Keratinocyte (primary cell): Measurements from ENCODE around the gene HEBP2. TPM values are rescaled to one million over a fixed set of nuclear protein-coding genes. Genes with fewer than 3 reads are reported as not detected.

ENCODE experiments used
- DNase-seq: peaks from one replicate; pipeline ENCODE4 v3.0.0-alpha.2; 2011; ENCODE audit warnings: low read depth, missing footprints, low spot score
- FAIRE-seq: peaks from 2 replicates; lab custom pipeline; 2011; peaks lifted over from hg19 to GRCh38; lab: Jason Lieb, UNC
- H2AFZ ChIP-seq: 2 replicates; pipeline ENCODE4 v1.6.0; 2012; ENCODE audit warnings: low read length, control low read depth, inconsistent platforms; ENCODE audit not compliant: control insufficient read depth
- H3K27ac ChIP-seq: 2 replicates; pipeline ENCODE4 v1.5.1; 2011; ENCODE audit warnings: low read length; ENCODE audit not compliant: control insufficient read depth, insufficient read depth
- H3K27me3 ChIP-seq: 3 replicates; pipeline ENCODE4 v1.6.0; 2011; ENCODE audit warnings: low read length; ENCODE audit not compliant: control insufficient read depth, insufficient read depth; ENCODE audit errors: extremely low read depth
- H3K36me3 ChIP-seq, 2 experiments: 2 replicates in 1 of 2; 3 replicates in 1 of 2; pipeline ENCODE4 v1.5.1; 2011; ENCODE audit warnings: low read length in 2 of 2, mild to moderate bottlenecking in 1 of 2; ENCODE audit not compliant: control insufficient read depth in 2 of 2, insufficient read depth in 2 of 2; ENCODE audit errors: extremely low read depth in 1 of 2
- H3K4me1 ChIP-seq: 3 replicates; pipeline ENCODE4 v1.5.1; 2011; ENCODE audit warnings: low read length; ENCODE audit not compliant: control insufficient read depth, insufficient read depth; ENCODE audit errors: extremely low read depth
- H3K4me2 ChIP-seq: 3 replicates; pipeline ENCODE4 v1.6.0; 2011; ENCODE audit warnings: low read depth, low read length; ENCODE audit not compliant: control insufficient read depth, insufficient read depth; ENCODE audit errors: extremely low read depth
- H3K4me3 ChIP-seq, 3 experiments: fragments of 200-600 bp in 1 of 3; sonication (generic) in 1 of 3; 2 replicates in 2 of 3; 3 replicates in 1 of 3; pipeline ENCODE4 v1.5.1; 2011 to 2016; ENCODE audit warnings: low read length in 3 of 3, mild to moderate bottlenecking in 3 of 3, control low read depth in 2 of 3, inconsistent platforms in 1 of 3, low read depth in 1 of 3, mixed read lengths in 1 of 3, mixed run types in 1 of 3, moderate library complexity in 1 of 3; ENCODE audit not compliant: control insufficient read depth in 2 of 3, insufficient read depth in 2 of 3; ENCODE audit errors: extremely low read depth in 1 of 3
- H3K79me2 ChIP-seq: 2 replicates; pipeline ENCODE4 v1.6.0; 2012; ENCODE audit warnings: low read length; ENCODE audit not compliant: control insufficient read depth, insufficient read depth
- H3K9ac ChIP-seq: 3 replicates; pipeline ENCODE4 v1.6.0; 2011; ENCODE audit warnings: low read length; ENCODE audit not compliant: control insufficient read depth, insufficient read depth; ENCODE audit errors: extremely low read depth
- H3K9me1 ChIP-seq: 3 replicates; pipeline ENCODE4 v1.6.0; 2011; ENCODE audit warnings: low read length; ENCODE audit not compliant: control insufficient read depth, insufficient read depth; ENCODE audit errors: extremely low read depth
- H3K9me3 ChIP-seq: 2 replicates; pipeline ENCODE4 v1.5.1; 2012; ENCODE audit warnings: low read depth, low read length; ENCODE audit not compliant: control insufficient read depth
- H4K20me1 ChIP-seq: 3 replicates; pipeline ENCODE4 v1.6.0; 2011; ENCODE audit warnings: low read length; ENCODE audit not compliant: control insufficient read depth, insufficient read depth; ENCODE audit errors: extremely low read depth
- EZH2 ChIP-seq: IDR thresholded peaks from one replicate; pipeline ENCODE4 v1.6.1; 2012; ENCODE audit warnings: inconsistent platforms, mild to moderate bottlenecking, low read length, moderate library complexity
- dilution Hi-C: fragments of 300-500 bp; cut with MboI; formaldehyde crosslinking; loops from one replicate; pipeline ENCODE4 v1.7.0; 2020; ENCODE audit warnings: low sequenced_read_pairs; ENCODE audit not compliant: extremely low pct_ligation_motif_present
- polyA plus RNA-seq, 5 experiments: library from polyadenylated mRNA; depleted of rRNA in 3 of 5; stranded (reverse) in 3 of 5; stranded (forward) in 1 of 5; unstranded in 1 of 5; fragments of >200 nt; gene quantifications; 1 replicate in 1 of 5; 2 replicates in 3 of 5; 3 replicates in 1 of 5; pipeline versions ENCODE4 v1.2.1 to v1.2.3, GENCODE V29; 2011 to 2012; ENCODE audit warnings: missing spikeins in 2 of 5, low read depth in 1 of 5, low replicate concordance in 1 of 5
- TF ChIP-seq, protein P1 (sequence below), 3 experiments: IDR thresholded peaks in 1 of 3; conservative IDR thresholded peaks in 1 of 3; optimal IDR thresholded peaks in 1 of 3; 2 replicates in 2 of 3; 3 replicates in 1 of 3; pipeline versions ENCODE3 to v1.5.1; 2011; ENCODE audit warnings: low read length in 3 of 3, mild to moderate bottlenecking in 3 of 3, moderate library complexity in 2 of 3, control low read depth in 1 of 3, inconsistent platforms in 1 of 3; ENCODE audit not compliant: insufficient read depth in 2 of 3; ENCODE audit errors: extremely low read depth in 1 of 3

Gene HEBP2
- polyA plus RNA-seq, 1 donor (not counting 4 experiments of a cell fraction or from before 2014, with no cell fraction given): 41.9 TPM

DNA sequence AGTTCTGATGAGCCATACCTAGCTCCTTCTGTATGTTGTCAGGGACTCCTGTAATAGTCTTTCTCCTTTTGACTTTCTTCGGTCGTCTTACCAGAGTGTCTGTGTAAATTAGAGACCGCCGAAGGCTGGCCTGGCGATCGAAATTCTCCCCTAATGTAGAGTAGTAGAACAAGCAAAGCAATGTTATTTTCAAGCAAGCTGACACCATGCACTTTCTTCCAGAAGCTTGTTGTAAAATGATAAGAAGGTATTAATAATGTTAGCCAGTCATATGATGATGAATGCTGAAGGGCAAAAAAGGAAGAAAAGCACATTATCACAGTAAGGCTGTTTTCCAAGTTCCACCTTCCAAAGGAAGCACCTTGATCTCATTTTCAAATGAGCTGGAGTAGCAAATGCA is 37.9 kb downstream of the HEBP2 start:
- dilution Hi-C loops: no loop called here
- no peaks in the 10 kb centered on the region for H3K9me1 ChIP-seq
- H3K4me2 ChIP-seq: no peak overlapping the region
- FAIRE-seq (no peak), DNase-seq (no peak)
- TF ChIP-seq EZH2: no peak
- TF ChIP-seq, protein P1, sequence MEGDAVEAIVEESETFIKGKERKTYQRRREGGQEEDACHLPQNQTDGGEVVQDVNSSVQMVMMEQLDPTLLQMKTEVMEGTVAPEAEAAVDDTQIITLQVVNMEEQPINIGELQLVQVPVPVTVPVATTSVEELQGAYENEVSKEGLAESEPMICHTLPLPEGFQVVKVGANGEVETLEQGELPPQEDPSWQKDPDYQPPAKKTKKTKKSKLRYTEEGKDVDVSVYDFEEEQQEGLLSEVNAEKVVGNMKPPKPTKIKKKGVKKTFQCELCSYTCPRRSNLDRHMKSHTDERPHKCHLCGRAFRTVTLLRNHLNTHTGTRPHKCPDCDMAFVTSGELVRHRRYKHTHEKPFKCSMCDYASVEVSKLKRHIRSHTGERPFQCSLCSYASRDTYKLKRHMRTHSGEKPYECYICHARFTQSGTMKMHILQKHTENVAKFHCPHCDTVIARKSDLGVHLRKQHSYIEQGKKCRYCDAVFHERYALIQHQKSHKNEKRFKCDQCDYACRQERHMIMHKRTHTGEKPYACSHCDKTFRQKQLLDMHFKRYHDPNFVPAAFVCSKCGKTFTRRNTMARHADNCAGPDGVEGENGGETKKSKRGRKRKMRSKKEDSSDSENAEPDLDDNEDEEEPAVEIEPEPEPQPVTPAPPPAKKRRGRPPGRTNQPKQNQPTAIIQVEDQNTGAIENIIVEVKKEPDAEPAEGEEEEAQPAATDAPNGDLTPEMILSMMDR (optimal IDR thresholded peaks at IDR 0.05 in 1 of 3, IDR thresholded peaks at IDR 0.05 in 1 of 3, conservative IDR thresholded peaks at IDR 0.05 in 1 of 3; ENCODE audit: extremely low read depth in 1 of 3, insufficient read depth in 2 of 3, low read length in 3 of 3): no peak
- H3K9ac ChIP-seq: no peak overlapping the region
- H3K4me3 ChIP-seq: no peak overlapping the region
- H3K9me3 ChIP-seq: no peaks in the 10 kb centered on the region
- no peaks in the 10 kb centered on the region for H3K27me3 ChIP-seq
- H3K36me3 ChIP-seq: peaks cover 0 to 2% of the 10 kb centered on the region in 2 experiments
- no peak overlapping the region for H3K27ac ChIP-seq
- no peak overlapping the region for H2AFZ ChIP-seq
- no peaks in the 10 kb centered on the region for H3K79me2 ChIP-seq
- H4K20me1 ChIP-seq: no peaks in the 10 kb centered on the region
- H3K4me1 ChIP-seq: peaks cover 4% of the 10 kb centered on the region

DNA sequence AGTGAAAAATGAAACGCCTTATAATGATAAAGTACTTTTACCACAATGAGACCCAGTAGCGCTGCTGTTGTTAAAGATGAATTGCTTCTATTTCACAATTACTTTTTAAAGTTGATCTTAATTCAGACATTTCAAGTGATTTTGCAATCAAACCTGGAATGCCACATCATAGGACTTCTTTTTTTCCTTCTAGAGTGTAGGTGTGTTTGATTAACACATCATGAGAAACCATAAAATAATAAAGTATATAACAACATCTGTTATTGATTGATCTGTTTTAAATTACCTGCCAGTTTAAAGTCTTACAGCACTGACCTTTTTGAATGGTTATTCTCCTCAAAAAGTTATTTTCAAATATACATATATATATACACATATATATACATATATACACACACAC is 38.6 kb downstream of the HEBP2 start:
- no peaks in the 10 kb centered on the region for H3K9me3 ChIP-seq
- H4K20me1 ChIP-seq: no peaks in the 10 kb centered on the region
- H3K4me1 ChIP-seq: peaks cover 5% of the 10 kb centered on the region
- no peak overlapping the region for H3K9ac ChIP-seq
- no peaks in the 10 kb centered on the region for H3K79me2 ChIP-seq
- no peak overlapping the region for H3K27ac ChIP-seq
- no peaks in the 10 kb centered on the region for H3K27me3 ChIP-seq
- no peak overlapping the region for H2AFZ ChIP-seq
- FAIRE-seq: no peak
- H3K9me1 ChIP-seq: no peaks in the 10 kb centered on the region
- no peak for DNase-seq
- TF ChIP-seq EZH2: no peak
- TF ChIP-seq, protein P1 (optimal IDR thresholded peaks at IDR 0.05 in 1 of 3, IDR thresholded peaks at IDR 0.05 in 1 of 3, conservative IDR thresholded peaks at IDR 0.05 in 1 of 3; ENCODE audit: extremely low read depth in 1 of 3, insufficient read depth in 2 of 3, low read length in 3 of 3): no peak
- H3K4me3 ChIP-seq: no peak overlapping the region
- dilution Hi-C loops: no loop called here
- no peak overlapping the region for H3K4me2 ChIP-seq
- H3K36me3 ChIP-seq: peaks cover 0 to 2% of the 10 kb centered on the region in 2 experiments
